Measurements from ENCODE around the gene MCRS1.
"Not testable (repeated sequence)": the region's sequence is repeated elsewhere in the genome, so short reads cannot be mapped to it uniquely, and the experiment has no call there.

MCRS1 gene

GRCh38 chr12:49511410-49511809 lies 56.5 kb downstream of the MCRS1 start:
- no peaks in the 10 kb centered on the region for H3K9me3 ChIP-seq (ENCODE audit: insufficient read depth, low read depth, low read length)
- TF ChIP-seq, protein P1, sequence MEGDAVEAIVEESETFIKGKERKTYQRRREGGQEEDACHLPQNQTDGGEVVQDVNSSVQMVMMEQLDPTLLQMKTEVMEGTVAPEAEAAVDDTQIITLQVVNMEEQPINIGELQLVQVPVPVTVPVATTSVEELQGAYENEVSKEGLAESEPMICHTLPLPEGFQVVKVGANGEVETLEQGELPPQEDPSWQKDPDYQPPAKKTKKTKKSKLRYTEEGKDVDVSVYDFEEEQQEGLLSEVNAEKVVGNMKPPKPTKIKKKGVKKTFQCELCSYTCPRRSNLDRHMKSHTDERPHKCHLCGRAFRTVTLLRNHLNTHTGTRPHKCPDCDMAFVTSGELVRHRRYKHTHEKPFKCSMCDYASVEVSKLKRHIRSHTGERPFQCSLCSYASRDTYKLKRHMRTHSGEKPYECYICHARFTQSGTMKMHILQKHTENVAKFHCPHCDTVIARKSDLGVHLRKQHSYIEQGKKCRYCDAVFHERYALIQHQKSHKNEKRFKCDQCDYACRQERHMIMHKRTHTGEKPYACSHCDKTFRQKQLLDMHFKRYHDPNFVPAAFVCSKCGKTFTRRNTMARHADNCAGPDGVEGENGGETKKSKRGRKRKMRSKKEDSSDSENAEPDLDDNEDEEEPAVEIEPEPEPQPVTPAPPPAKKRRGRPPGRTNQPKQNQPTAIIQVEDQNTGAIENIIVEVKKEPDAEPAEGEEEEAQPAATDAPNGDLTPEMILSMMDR (conservative IDR thresholded peaks at IDR 0.05; ENCODE audit: low read length), result no peak
- TF ChIP-seq EZH2phosphoT487 (IDR thresholded peaks at IDR 0.05; ENCODE audit: borderline replicate concordance), result no peak
- H4K20me1 ChIP-seq (ENCODE audit: insufficient read depth, low read length, poor library complexity, severe bottlenecking), result no peaks in the 10 kb centered on the region
- H3K9me2 ChIP-seq (replicated peaks; ENCODE audit: low read depth, low read length), result no peaks in the 10 kb centered on the region
- no peaks in the 10 kb centered on the region for H3F3A ChIP-seq (ENCODE audit: low read depth)
- no peaks in the 10 kb centered on the region for H3K79me2 ChIP-seq (ENCODE audit: insufficient read depth, low read length)
- H3K9ac ChIP-seq (ENCODE audit: low read depth, low read length, poor library complexity, severe bottlenecking), result no peak overlapping the region
- H3K4me1 ChIP-seq (ENCODE audit: insufficient read depth, low read length, poor library complexity, severe bottlenecking), result no peaks in the 10 kb centered on the region
- H2AFZ ChIP-seq (ENCODE audit: low read length), result no peak overlapping the region
- no peak overlapping the region for H3K4me2 ChIP-seq (ENCODE audit: low read depth, low read length, poor library complexity, severe bottlenecking)
- H3K4me3 ChIP-seq (ENCODE audit: low read length, poor library complexity, severe bottlenecking), result no peak overlapping the region
- peaks cover 8% of the 10 kb centered on the region; the same call in 1 of the 2 replicates for H3K36me3 ChIP-seq (ENCODE audit: insufficient read depth, low read length)
- H3K27me3 ChIP-seq (ENCODE audit: insufficient read depth, low read length, poor library complexity, severe bottlenecking), result no peaks in the 10 kb centered on the region

DNA sequence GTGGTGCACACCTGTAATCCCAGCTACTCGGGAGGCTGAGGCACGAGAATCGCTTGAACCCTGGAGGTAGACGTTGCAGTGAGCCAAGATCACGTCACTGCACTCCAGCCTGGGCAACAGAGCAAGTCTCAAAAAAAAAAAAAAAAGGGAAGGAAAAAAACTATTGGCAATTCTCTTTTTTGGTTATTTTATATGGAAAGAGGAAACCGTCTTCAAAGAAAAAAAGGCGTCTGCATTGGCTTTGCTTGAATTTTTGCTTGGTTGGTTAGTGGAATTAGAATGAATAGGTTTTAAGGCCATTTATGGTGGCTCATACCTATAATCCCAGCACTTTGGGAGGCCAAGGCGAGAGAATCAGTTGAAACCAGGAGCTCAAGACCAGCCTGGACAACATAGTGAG lies 58.3 kb downstream of the MCRS1 start:
- H2AFZ ChIP-seq (ENCODE audit: low read length); H3K79me2 ChIP-seq (ENCODE audit: insufficient read depth, low read length); H3K4me2 ChIP-seq (ENCODE audit: low read depth, low read length, poor library complexity, severe bottlenecking); H4K20me1 ChIP-seq (ENCODE audit: insufficient read depth, low read length, poor library complexity, severe bottlenecking); H3K9me3 ChIP-seq (ENCODE audit: insufficient read depth, low read depth, low read length); H3K27me3 ChIP-seq (ENCODE audit: insufficient read depth, low read length, poor library complexity, severe bottlenecking); H3K4me1 ChIP-seq (ENCODE audit: insufficient read depth, low read length, poor library complexity, severe bottlenecking); H3K9me2 ChIP-seq (replicated peaks; ENCODE audit: low read depth, low read length); H3F3A ChIP-seq (ENCODE audit: low read depth); H3K4me3 ChIP-seq (ENCODE audit: low read length, poor library complexity, severe bottlenecking); H3K9ac ChIP-seq (ENCODE audit: low read depth, low read length, poor library complexity, severe bottlenecking): not testable (repeated sequence)
- peaks cover 11% of the 10 kb centered on the region; the same call in 1 of the 2 replicates for H3K36me3 ChIP-seq (ENCODE audit: insufficient read depth, low read length)

Data from Loucy (cell line).